Loucy (cell line): ENCODE data around the gene SPINK13.
"Not testable (repeated sequence)": the region's sequence is repeated elsewhere in the genome, so short reads cannot be mapped to it uniquely, and the experiment has no call there.

ENCODE experiments used
- H2AFZ ChIP-seq: fragments of 200-600 bp; sonication (generic); 2 replicates; pipeline ENCODE4 v1.6.0; 2016; ENCODE audit warnings: antibody characterized with exemption, mild to moderate bottlenecking, low read length, moderate library complexity
- H3F3A ChIP-seq: fragments of 200-600 bp; 2 replicates; pipeline ENCODE4 v1.6.0; 2016; ENCODE audit warnings: antibody characterized with exemption, low read depth, mild to moderate bottlenecking
- H3K27me3 ChIP-seq: fragments of 200-600 bp; sonication (generic); 2 replicates; pipeline ENCODE4 v1.6.1; 2014; ENCODE audit warnings: low read length, mild to moderate bottlenecking; ENCODE audit not compliant: insufficient read depth, poor library complexity, severe bottlenecking
- H3K36me3 ChIP-seq: fragments of 200-600 bp; sonication (generic); 2 replicates; pipeline ENCODE4 v1.6.1; 2016; ENCODE audit warnings: low read length; ENCODE audit not compliant: insufficient read depth
- H3K4me1 ChIP-seq: fragments of 200-600 bp; sonication (generic); 2 replicates; pipeline ENCODE4 v1.5.1; 2014; ENCODE audit warnings: low read length, mild to moderate bottlenecking; ENCODE audit not compliant: insufficient read depth, poor library complexity, severe bottlenecking
- H3K4me2 ChIP-seq: fragments of 200-600 bp; sonication (generic); 2 replicates; pipeline ENCODE4 v1.6.0; 2014; ENCODE audit warnings: antibody characterized with exemption, low read length, low read depth, mild to moderate bottlenecking; ENCODE audit not compliant: poor library complexity, severe bottlenecking
- H3K4me3 ChIP-seq: fragments of 200-600 bp; sonication (generic); 2 replicates; pipeline ENCODE4 v1.5.1; 2014; ENCODE audit warnings: low read length, mild to moderate bottlenecking, mixed read lengths; ENCODE audit not compliant: poor library complexity, severe bottlenecking
- H3K79me2 ChIP-seq: fragments of 200-600 bp; sonication (generic); 2 replicates; pipeline ENCODE4 v1.6.1; 2014; ENCODE audit warnings: low read length; ENCODE audit not compliant: insufficient read depth
- H3K9ac ChIP-seq: fragments of 200-600 bp; sonication (generic); 2 replicates; pipeline ENCODE4 v1.6.0; 2014; ENCODE audit warnings: mild to moderate bottlenecking, low read depth, low read length, moderate library complexity; ENCODE audit not compliant: poor library complexity, severe bottlenecking
- H3K9me2 ChIP-seq: fragments of 200-600 bp; sonication (generic); replicated peaks from 2 replicates; pipeline ENCODE4 v1.6.1; 2016; ENCODE audit warnings: low read depth, low read length, mixed read lengths
- H3K9me3 ChIP-seq: fragments of 200-600 bp; sonication (generic); 2 replicates; pipeline ENCODE4 v1.6.1; 2014; ENCODE audit warnings: mild to moderate bottlenecking, antibody characterized with exemption, low read length, low read depth; ENCODE audit not compliant: insufficient read depth
- H4K20me1 ChIP-seq: fragments of 200-600 bp; sonication (generic); 2 replicates; pipeline ENCODE4 v1.6.0; 2014; ENCODE audit warnings: antibody characterized with exemption, low read length, mild to moderate bottlenecking; ENCODE audit not compliant: insufficient read depth, poor library complexity, severe bottlenecking
- CTCF ChIP-seq: fragments of 200-600 bp; sonication (generic); conservative IDR thresholded peaks from 2 replicates; pipeline ENCODE4 v1.5.1; 2014; ENCODE audit warnings: mild to moderate bottlenecking, antibody characterized with exemption, low read length
- EZH2phosphoT487 ChIP-seq: fragments of 200-600 bp; IDR thresholded peaks from 2 replicates; pipeline ENCODE4 v1.6.1; 2018; ENCODE audit warnings: antibody characterized with exemption, mild to moderate bottlenecking, moderate library complexity, borderline replicate concordance

SPINK13 gene

GRCh38 chr5:148267962-148268361, 632 bp upstream of the SPINK13 start:
- Histone ChIP-seq H3K4me1 (no peaks in the 10 kb centered on the region), H3K4me2 (no peak overlapping the region), H4K20me1 (no peaks in the 10 kb centered on the region), H3K27me3 (no peaks in the 10 kb centered on the region), H3K4me3 (no peak overlapping the region), H2AFZ (no peak overlapping the region), H3K79me2 (no peaks in the 10 kb centered on the region), H3K9me3 (no peaks in the 10 kb centered on the region), H3F3A (no peaks in the 10 kb centered on the region), H3K36me3 (no peaks in the 10 kb centered on the region), H3K9me2 (no peaks in the 10 kb centered on the region), H3K9ac (no peak overlapping the region)
- no peak for TF ChIP-seq EZH2phosphoT487
- TF ChIP-seq CTCF: no peak

GRCh38 chr5:148275129-148275528, 6.5 kb downstream of the SPINK13 start:
- H3K4me3 ChIP-seq, H3K36me3 ChIP-seq, H3K4me2 ChIP-seq, H3K9me2 ChIP-seq, H3F3A ChIP-seq, H3K9me3 ChIP-seq, H3K27me3 ChIP-seq, H2AFZ ChIP-seq, H4K20me1 ChIP-seq, H3K9ac ChIP-seq, H3K4me1 ChIP-seq, H3K79me2 ChIP-seq: not testable (repeated sequence)

- not testable (repeated sequence) for H3K9ac ChIP-seq, H4K20me1 ChIP-seq, H3F3A ChIP-seq, H3K4me2 ChIP-seq, H3K9me3 ChIP-seq, H3K79me2 ChIP-seq, H2AFZ ChIP-seq, H3K4me1 ChIP-seq, H3K9me2 ChIP-seq, H3K4me3 ChIP-seq, H3K36me3 ChIP-seq, H3K27me3 ChIP-seq
Observed at GRCh38 chr5:148280893-148281292, 12.3 kb downstream of the SPINK13 start.

GRCh38 chr5:148281336-148281735, 12.7 kb downstream of the SPINK13 start:
- not testable (repeated sequence) for H3K4me3 ChIP-seq, H3K36me3 ChIP-seq, H3K79me2 ChIP-seq, H3K9ac ChIP-seq, H3K9me2 ChIP-seq, H2AFZ ChIP-seq, H3K4me1 ChIP-seq, H3K9me3 ChIP-seq, H4K20me1 ChIP-seq, H3K4me2 ChIP-seq, H3F3A ChIP-seq, H3K27me3 ChIP-seq
